ENCODE measurements around the gene EHMT2. TPM values are rescaled to one million over a fixed set of nuclear protein-coding genes. Genes with fewer than 3 reads are reported as not detected.

EHMT2 gene
- total and polyA plus RNA-seq, 2 of the 13 experiments (the other 11 are each of a cell fraction or from before 2014, with no cell fraction given), result 55.2 to 69.2 TPM

- peak; percentile 71 for TF ChIP-seq TEAD3 (CRISPR knock-in tag; optimal IDR thresholded peaks at IDR 0.05; ENCODE audit: borderline replicate concordance)
- TF ChIP-seq ZNF574 (CRISPR knock-in tag; IDR thresholded peaks at IDR 0.05), result no peak
- peak; percentile 29; the same call in 1 of the 2 replicates for TF ChIP-seq CREB1 (IDR thresholded peaks at IDR 0.05)
- TF ChIP-seq CREB1 (CRISPR knock-in tag; IDR thresholded peaks at IDR 0.05), result no peak
- TF ChIP-seq AKNA (CRISPR knock-in tag; IDR thresholded peaks at IDR 0.05; ENCODE audit: borderline replicate concordance), result no peak
- TF ChIP-seq MAZ (IDR thresholded peaks at IDR 0.05; ENCODE audit: borderline replicate concordance, low read depth, low read length), result peak; percentile 17; the same call in 1 of the 2 replicates
- no peak for TF ChIP-seq MAZ (CRISPR knock-in tag; IDR thresholded peaks at IDR 0.05; ENCODE audit: low read depth)
- no peak for TF ChIP-seq SNAPC2 (CRISPR knock-in tag; IDR thresholded peaks at IDR 0.05)
- TF ChIP-seq KDM3A (CRISPR knock-in tag; IDR thresholded peaks at IDR 0.05; ENCODE audit: low read depth), result no peak
- TF ChIP-seq TFAP4 (IDR thresholded peaks at IDR 0.05; ENCODE audit: borderline replicate concordance, low read depth), result peak; percentile 53; the same call in 1 of the 2 replicates
- TF ChIP-seq BCL6 (CRISPR knock-in tag; IDR thresholded peaks at IDR 0.05), result peak; percentile 87
- no peak for TF ChIP-seq ZNF619 (CRISPR knock-in tag; IDR thresholded peaks at IDR 0.05)
- TF ChIP-seq SIX4 (CRISPR knock-in tag; IDR thresholded peaks at IDR 0.05), result peak; percentile 68
- peak; percentile 50; the same call in 1 of the 2 replicates for TF ChIP-seq AHDC1 (CRISPR knock-in tag; IDR thresholded peaks at IDR 0.05; ENCODE audit: borderline replicate concordance)
- no peak for TF ChIP-seq LCORL (IDR thresholded peaks at IDR 0.05)
- 0 out of 2 replicates have a peak, but pooled peaks have one; percentile 22 for TF ChIP-seq LCORL (CRISPR knock-in tag; IDR thresholded peaks at IDR 0.05)
- TF ChIP-seq TBX2 (CRISPR knock-in tag; IDR thresholded peaks at IDR 0.05; ENCODE audit: borderline replicate concordance), result no peak
These were observed 42.8 kb upstream of the EHMT2 start (continued) for GRCh38 chr6:31940256-31940664.

Data from HepG2 (cell line).